Mammary epithelial cell (primary cell): ENCODE data around the gene BIRC3.
"Not testable (repeated sequence)": the region's sequence is repeated elsewhere in the genome, so short reads cannot be mapped to it uniquely, and the experiment has no call there.

Experiments
- EZH2 ChIP-seq: IDR thresholded peaks from 2 replicates; pipeline ENCODE4 v1.6.1; 2012; ENCODE audit warnings: low read length, inconsistent platforms, borderline replicate concordance
- TF ChIP-seq, protein P1 (sequence below), 2 donors: IDR thresholded peaks in 1 of 2; conservative IDR thresholded peaks in 1 of 2; 2 replicates each; pipeline ENCODE4 v1.5.1; 2011 to 2012; ENCODE audit warnings: inconsistent platforms in 2 of 2, low read length in 2 of 2, mild to moderate bottlenecking in 2 of 2, control low read depth in 1 of 2, low read depth in 1 of 2; ENCODE audit not compliant: insufficient read depth in 1 of 2; ENCODE audit errors: extremely low read depth in 1 of 2

DNA sequence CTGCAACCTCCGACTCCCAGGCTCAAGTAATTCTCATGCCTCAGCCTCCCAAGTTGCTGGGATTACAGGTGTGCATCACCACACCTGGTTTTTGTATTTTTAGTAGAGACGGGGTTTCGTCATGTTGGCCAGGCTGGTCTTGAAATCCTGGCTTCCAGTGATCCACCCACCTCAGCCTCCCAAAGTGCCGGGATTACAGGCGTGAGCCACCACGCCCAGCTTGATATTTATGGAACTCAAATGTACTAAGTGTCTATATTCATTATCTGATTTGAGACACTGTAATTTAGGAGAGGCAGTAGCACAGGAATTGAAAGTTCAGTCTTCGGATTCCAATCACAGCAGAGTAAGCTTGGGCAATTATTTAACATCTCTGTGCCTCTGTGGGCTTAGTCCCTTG, 24.0 kb downstream of the BIRC3 start:
- TF ChIP-seq, protein P1, sequence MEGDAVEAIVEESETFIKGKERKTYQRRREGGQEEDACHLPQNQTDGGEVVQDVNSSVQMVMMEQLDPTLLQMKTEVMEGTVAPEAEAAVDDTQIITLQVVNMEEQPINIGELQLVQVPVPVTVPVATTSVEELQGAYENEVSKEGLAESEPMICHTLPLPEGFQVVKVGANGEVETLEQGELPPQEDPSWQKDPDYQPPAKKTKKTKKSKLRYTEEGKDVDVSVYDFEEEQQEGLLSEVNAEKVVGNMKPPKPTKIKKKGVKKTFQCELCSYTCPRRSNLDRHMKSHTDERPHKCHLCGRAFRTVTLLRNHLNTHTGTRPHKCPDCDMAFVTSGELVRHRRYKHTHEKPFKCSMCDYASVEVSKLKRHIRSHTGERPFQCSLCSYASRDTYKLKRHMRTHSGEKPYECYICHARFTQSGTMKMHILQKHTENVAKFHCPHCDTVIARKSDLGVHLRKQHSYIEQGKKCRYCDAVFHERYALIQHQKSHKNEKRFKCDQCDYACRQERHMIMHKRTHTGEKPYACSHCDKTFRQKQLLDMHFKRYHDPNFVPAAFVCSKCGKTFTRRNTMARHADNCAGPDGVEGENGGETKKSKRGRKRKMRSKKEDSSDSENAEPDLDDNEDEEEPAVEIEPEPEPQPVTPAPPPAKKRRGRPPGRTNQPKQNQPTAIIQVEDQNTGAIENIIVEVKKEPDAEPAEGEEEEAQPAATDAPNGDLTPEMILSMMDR (conservative IDR thresholded peaks at IDR 0.05 in 1 of 2, IDR thresholded peaks at IDR 0.05 in 1 of 2; ENCODE audit: extremely low read depth in 1 of 2, insufficient read depth in 1 of 2, low read depth in 1 of 2, low read length in 2 of 2) = not testable (repeated sequence)
- not testable (repeated sequence) for TF ChIP-seq EZH2
